Subcutaneous abdominal adipose tissue (tissue), 5 donors: Measurements from ENCODE around the gene HECW1.

Experiments used
- H3K27ac ChIP-seq: one replicate; pipeline ENCODE4 v1.7.0; 2013; ENCODE audit warnings: low read depth, mild to moderate bottlenecking, inconsistent platforms, low read length, moderate library complexity
- H3K27me3 ChIP-seq, 5 donors: one replicate each; pipeline ENCODE4 v1.7.0; 2013; ENCODE audit warnings: low read length in 5 of 5, inconsistent platforms in 1 of 5; ENCODE audit not compliant: control insufficient read depth in 5 of 5, insufficient read depth in 4 of 5
- H3K36me3 ChIP-seq, 5 donors: one replicate each; pipeline ENCODE4 v1.7.0; 2013; ENCODE audit warnings: low read length in 5 of 5; ENCODE audit not compliant: control insufficient read depth in 5 of 5, insufficient read depth in 5 of 5
- H3K4me1 ChIP-seq, 5 donors: one replicate each; pipeline ENCODE4 v1.7.0; 2013; ENCODE audit warnings: low read length in 5 of 5, mild to moderate bottlenecking in 3 of 5, moderate library complexity in 1 of 5; ENCODE audit not compliant: control insufficient read depth in 5 of 5, insufficient read depth in 5 of 5
- H3K4me3 ChIP-seq, 5 donors: one replicate each; pipeline ENCODE4 v1.7.0; 2013; ENCODE audit warnings: low read length in 5 of 5, low read depth in 1 of 5
- H3K9ac ChIP-seq, 5 donors: one replicate each; pipeline ENCODE4 v1.7.0; 2013; ENCODE audit warnings: low read length in 5 of 5, mild to moderate bottlenecking in 4 of 5, moderate library complexity in 3 of 5
- H3K9me3 ChIP-seq, 5 donors: one replicate each; pipeline ENCODE4 v1.7.0; 2013; ENCODE audit warnings: low read length in 5 of 5; ENCODE audit not compliant: control insufficient read depth in 5 of 5
- donor health status: healthy.
- donor health status: healthy.
- donor health status: healthy.
- donor health status: healthy.
- donor health status: healthy.

HECW1 gene

DNA sequence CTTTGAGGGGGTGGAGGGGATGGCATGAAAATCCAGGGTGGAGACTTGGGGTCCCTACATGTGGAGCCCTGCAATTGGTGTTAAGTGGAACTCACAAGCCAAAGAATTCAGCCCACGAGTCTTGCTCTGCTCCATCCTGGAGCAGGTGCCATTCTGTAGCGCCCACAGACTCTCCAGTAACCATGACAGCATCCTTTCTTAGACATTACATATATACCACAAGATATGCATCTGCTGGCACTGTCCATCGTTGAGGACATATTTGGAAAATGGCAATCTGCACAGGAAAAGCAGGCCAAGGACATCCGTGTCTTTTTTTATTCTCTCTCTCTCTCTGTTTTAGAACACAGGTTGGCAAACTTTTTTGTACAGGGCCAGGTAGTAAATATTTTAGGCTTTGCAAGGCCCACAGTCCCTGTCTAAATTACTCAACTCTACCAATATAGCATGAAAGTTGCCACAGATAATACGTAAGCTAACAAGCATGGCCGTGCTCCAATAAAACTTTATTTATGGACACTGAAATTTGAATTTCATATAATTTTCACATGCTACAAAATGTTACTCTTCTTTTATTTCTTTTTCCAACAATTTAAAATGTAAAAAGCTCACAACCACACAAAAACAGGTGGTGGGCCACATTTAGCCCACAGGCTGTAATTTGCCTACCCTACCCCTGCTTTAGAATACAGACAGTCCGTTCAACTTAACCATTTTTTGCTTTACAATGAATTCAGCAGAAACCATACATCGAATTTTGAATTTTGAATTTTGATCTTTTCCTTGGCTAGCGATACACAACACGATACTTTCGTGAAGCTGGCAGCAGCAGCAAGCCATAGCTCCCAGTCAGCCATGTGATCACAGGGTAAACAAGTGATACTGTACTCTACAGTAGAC lies 329.0 kb downstream of the HECW1 start:
- Histone ChIP-seq H3K4me1 (no peaks in the 10 kb centered on the region), H3K27ac (no peak overlapping the region), H3K9me3 (no peaks in the 10 kb centered on the region), H3K27me3 (peaks cover 0 to 4% (median 3%) of the 10 kb centered on the region in 5 donors), H3K4me3 (no peak overlapping the region), H3K9ac (no peak overlapping the region), H3K36me3 (no peaks in the 10 kb centered on the region)

DNA sequence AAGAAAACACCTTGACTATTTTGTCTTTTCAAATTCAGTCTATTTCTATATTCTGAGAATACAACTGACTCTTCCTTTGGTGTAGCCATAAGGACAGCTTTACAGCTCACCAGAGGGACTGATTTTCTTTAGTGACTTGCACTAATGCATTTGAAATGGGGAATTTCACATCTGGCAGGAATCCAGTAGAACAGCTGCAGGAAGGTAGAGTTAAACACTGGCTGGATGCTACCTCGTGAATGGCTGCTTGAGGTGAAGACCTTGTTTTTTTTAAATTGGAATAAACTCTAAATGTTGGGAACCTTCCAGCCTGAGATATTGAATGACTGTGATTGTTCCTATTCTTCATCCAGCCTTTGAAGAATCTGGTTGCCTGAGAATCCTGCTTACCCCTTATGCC lies 330.9 kb downstream of the HECW1 start:
- Histone ChIP-seq H3K27ac (no peak overlapping the region), H3K4me1 (no peaks in the 10 kb centered on the region), H3K9me3 (no peaks in the 10 kb centered on the region), H3K9ac (no peak overlapping the region), H3K36me3 (no peaks in the 10 kb centered on the region), H3K4me3 (no peak overlapping the region), H3K27me3 (peaks cover 0 to 4% (median 3%) of the 10 kb centered on the region in 5 donors)

DNA sequence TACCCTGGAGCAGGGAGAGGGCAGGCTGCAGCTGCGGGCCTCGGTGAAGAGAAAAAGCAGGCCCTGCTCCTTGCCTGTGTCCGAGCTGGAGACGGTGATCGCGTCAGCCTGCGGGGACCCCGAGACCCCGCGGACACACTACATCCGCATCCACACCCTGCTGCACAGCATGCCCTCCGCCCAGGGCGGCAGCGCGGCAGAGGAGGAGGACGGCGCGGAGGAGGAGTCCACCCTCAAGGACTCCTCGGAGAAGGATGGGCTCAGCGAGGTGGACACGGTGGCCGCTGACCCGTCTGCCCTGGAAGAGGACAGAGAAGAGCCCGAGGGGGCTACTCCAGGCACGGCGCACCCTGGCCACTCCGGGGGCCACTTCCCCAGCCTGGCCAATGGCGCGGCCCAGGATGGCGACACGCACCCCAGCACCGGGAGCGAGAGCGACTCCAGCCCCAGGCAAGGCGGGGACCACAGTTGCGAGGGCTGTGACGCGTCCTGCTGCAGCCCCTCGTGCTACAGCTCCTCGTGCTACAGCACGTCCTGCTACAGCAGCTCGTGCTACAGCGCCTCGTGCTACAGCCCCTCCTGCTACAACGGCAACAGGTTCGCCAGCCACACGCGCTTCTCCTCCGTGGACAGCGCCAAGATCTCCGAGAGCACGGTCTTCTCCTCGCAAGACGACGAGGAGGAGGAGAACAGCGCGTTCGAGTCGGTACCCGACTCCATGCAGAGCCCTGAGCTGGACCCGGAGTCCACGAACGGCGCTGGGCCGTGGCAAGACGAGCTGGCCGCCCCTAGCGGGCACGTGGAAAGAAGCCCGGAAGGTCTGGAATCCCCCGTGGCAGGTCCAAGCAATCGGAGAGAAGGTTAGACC lies 332.5 kb downstream of the HECW1 start:
- Histone ChIP-seq H3K9me3 (no peaks in the 10 kb centered on the region), H3K9ac (no peak overlapping the region), H3K27ac (no peak overlapping the region), H3K36me3 (no peaks in the 10 kb centered on the region), H3K4me3 (no peak overlapping the region), H3K4me1 (no peaks in the 10 kb centered on the region), H3K27me3 (peaks cover 0 to 4% (median 3%) of the 10 kb centered on the region in 5 donors)

DNA sequence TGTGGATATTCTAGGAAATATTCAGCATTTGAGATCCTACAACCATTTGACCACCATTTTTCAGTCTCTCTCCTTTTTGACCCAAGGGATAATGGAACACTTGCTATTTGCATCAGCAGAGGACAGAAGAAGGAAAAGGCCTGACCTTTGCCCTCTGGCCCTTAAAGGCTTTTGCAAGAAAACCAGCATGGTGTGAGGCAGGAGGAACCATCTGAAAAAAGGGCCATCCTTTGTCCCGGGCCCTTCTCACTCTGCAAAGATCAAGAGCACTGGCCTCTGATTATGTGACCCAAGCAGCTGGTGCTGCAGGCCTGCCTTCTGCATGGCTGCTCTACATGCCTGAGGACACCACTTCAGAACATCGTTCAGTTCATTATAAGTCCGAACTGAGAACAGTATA lies 337.1 kb downstream of the HECW1 start:
- no peaks in the 10 kb centered on the region for H3K9me3 ChIP-seq
- no peaks in the 10 kb centered on the region for H3K4me1 ChIP-seq
- no peaks in the 10 kb centered on the region for H3K36me3 ChIP-seq
- no peak overlapping the region for H3K9ac ChIP-seq
- no peak overlapping the region for H3K27ac ChIP-seq
- no peak overlapping the region for H3K4me3 ChIP-seq
- no peaks in the 10 kb centered on the region for H3K27me3 ChIP-seq

DNA sequence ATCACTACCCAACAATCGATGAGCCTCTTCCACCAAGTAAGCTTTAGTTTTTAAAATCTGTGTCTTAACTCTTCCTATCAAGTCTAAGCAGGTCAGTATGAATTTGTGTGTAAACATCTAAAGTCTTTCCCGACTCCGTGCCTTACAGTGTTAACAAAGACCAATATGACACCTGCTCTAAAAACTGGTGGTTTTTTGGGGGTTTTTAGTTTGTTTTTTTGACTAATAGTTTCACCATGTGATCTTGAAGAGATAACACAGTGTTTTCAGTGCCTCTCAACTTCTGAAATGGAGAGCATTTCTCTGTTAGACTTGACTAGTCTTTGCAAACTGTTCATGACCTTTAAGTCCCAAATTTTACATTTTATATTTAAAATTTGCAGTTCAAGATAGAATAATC lies 338.4 kb downstream of the HECW1 start:
- no peaks in the 10 kb centered on the region for H3K36me3 ChIP-seq
- H3K9me3 ChIP-seq, result no peaks in the 10 kb centered on the region
- H3K27ac ChIP-seq, result no peak overlapping the region
- H3K9ac ChIP-seq, result no peak overlapping the region
- no peak overlapping the region for H3K4me3 ChIP-seq
- H3K4me1 ChIP-seq, result peaks cover 0 to 5% (median 0%) of the 10 kb centered on the region in 5 donors
- H3K27me3 ChIP-seq, result no peaks in the 10 kb centered on the region

DNA sequence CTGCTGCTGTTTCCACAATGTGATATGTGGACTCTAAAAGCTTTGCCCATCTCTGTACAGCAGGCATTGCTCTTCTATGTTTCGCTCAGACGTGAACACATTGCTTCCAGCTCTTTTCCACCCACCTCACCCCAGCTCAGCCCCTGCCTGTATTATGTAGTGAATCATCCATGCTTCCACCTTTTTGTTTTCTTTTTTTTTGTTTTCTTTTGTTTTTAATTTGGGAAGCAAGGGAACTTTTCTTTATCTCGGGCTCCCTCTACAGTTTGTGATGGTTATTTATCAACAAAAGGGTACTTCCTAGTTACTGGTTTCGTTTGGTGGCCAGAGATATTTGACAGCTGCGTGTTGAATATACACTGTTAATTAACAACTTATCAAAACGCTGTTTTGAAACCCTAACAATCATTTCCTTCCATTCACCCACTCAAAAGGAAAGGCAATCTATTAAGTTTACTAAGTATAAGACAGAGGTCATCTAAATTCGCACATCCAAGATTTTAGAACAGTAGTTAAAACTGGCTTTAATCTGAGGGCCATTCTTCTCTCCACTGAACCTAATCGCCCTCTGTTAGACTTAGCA lies 342.6 kb downstream of the HECW1 start:
- Histone ChIP-seq H3K27ac (no peak overlapping the region), H3K9ac (no peak overlapping the region), H3K9me3 (no peaks in the 10 kb centered on the region), H3K4me1 (peaks cover 0 to 5% (median 3%) of the 10 kb centered on the region in 5 donors), H3K27me3 (no peaks in the 10 kb centered on the region), H3K4me3 (no peak overlapping the region), H3K36me3 (no peaks in the 10 kb centered on the region)

DNA sequence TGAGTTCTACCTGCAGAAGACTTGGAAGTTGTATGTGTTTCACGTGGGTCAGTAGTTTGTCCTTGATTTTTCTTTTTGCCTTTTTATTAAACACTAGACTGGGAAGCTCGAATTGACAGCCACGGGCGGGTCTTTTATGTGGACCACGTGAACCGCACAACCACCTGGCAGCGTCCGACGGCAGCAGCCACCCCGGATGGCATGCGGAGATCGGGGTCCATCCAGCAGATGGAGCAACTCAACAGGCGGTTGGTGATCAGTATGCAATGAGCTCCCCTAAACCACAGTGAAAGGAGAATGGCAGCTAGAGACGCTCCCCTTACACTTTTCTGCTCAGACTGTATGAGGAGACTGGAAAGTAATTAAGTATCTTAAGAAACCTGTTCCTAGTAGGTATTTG lies 343.8 kb downstream of the HECW1 start:
- no peak overlapping the region for H3K9ac ChIP-seq
- peaks cover 0 to 6% (median 3%) of the 10 kb centered on the region in 5 donors for H3K4me1 ChIP-seq
- no peaks in the 10 kb centered on the region for H3K36me3 ChIP-seq
- H3K4me3 ChIP-seq, result no peak overlapping the region
- no peak overlapping the region for H3K27ac ChIP-seq
- no peaks in the 10 kb centered on the region for H3K27me3 ChIP-seq
- no peaks in the 10 kb centered on the region for H3K9me3 ChIP-seq

DNA sequence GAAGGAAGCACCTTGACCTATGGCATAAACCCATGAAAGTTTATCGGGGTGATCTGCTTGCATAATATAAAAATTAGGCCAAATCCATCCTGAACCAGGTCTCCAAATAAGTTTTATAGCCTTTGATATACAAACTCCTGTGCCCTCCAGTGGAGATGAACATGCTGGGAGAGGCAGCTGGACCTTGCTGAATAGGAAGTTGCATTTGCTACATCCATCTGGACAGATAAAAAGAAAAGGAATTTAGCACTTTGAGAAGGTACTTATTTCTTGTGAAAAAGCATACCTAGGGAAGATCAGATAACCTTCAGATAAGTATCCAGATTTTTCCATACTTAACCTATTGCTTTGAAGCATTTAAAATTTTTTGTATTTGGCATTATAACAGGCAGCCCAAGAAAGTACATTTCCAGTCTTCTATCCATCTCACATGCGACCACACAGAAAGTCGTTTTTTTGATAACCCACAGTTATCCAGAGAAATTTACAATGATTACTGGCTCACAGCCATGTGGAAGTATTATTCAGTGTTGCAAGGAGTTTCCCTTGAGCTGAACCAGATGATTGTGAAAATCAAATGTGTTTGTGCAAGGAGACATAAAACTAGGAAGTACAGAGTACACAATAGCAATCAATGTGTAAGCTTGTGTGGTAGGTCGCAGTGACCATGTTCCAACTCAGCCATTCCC lies 346.0 kb downstream of the HECW1 start:
- no peaks in the 10 kb centered on the region for H3K27me3 ChIP-seq
- H3K27ac ChIP-seq, result no peak overlapping the region
- H3K36me3 ChIP-seq, result no peaks in the 10 kb centered on the region
- no peak overlapping the region for H3K9ac ChIP-seq
- H3K9me3 ChIP-seq, result no peaks in the 10 kb centered on the region
- peaks cover 0 to 26% (median 15%) of the 10 kb centered on the region in 5 donors for H3K4me1 ChIP-seq
- no peak overlapping the region for H3K4me3 ChIP-seq

DNA sequence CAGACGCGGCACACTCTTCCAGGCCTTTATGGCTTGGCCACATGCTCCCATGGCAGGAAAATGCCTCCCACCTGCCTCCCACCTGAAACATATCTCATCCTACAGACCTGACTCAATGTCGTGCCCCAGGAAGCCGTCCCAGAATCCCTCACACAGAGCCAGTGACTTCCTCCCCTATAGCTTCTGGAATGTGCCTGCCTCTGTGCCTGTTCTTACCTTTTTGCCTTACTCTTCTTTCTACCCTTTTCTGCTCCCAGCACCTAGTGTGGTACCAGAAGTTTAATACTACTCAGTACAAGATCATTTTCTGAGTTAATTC lies 346.5 kb downstream of the HECW1 start:
- no peak overlapping the region for H3K4me3 ChIP-seq
- no peak overlapping the region for H3K9ac ChIP-seq
- H3K4me1 ChIP-seq, result peaks cover 0 to 31% (median 20%) of the 10 kb centered on the region in 5 donors
- no peak overlapping the region for H3K27ac ChIP-seq
- no peaks in the 10 kb centered on the region for H3K9me3 ChIP-seq
- no peaks in the 10 kb centered on the region for H3K36me3 ChIP-seq
- H3K27me3 ChIP-seq, result no peaks in the 10 kb centered on the region
